ENCODE measurements around the gene RPS6KA2.

RPS6KA2 gene

GRCh38 chr6:166500246-166500645, 126.8 kb downstream of the RPS6KA2 start:
- TF ChIP-seq CTCF (IDR thresholded peaks at IDR 0.05; ENCODE audit: insufficient read depth, low read length, poor library complexity, severe bottlenecking) = no peak
- DNase-seq (ENCODE audit: extremely low read depth, insufficient read length) = no peak
- H3K4me3 ChIP-seq (replicated peaks; ENCODE audit: low read depth, low read length) = no peak overlapping the region
- H3K27me3 ChIP-seq (replicated peaks; ENCODE audit: control insufficient read depth, insufficient read depth, low read length) = no peaks in the 10 kb centered on the region
- H3K36me3 ChIP-seq (ENCODE audit: control insufficient read depth, insufficient read depth, low read length) = no peaks in the 10 kb centered on the region

GRCh38 chr6:166499350-166500163, 127.5 kb downstream of the RPS6KA2 start:
- peak; percentile 9 for TF ChIP-seq CTCF (IDR thresholded peaks at IDR 0.05; ENCODE audit: insufficient read depth, low read length, poor library complexity, severe bottlenecking)
- no peaks in the 10 kb centered on the region for H3K27me3 ChIP-seq (replicated peaks; ENCODE audit: control insufficient read depth, insufficient read depth, low read length)
- DNase-seq (ENCODE audit: extremely low read depth, insufficient read length) = peak; percentile 23
- no peak overlapping the region for H3K4me3 ChIP-seq (replicated peaks; ENCODE audit: low read depth, low read length)
- H3K36me3 ChIP-seq (ENCODE audit: control insufficient read depth, insufficient read depth, low read length) = no peaks in the 10 kb centered on the region

GRCh38 chr6:166498661-166499349, 128.2 kb downstream of the RPS6KA2 start:
- H3K4me3 ChIP-seq (replicated peaks; ENCODE audit: low read depth, low read length) = no peak overlapping the region
- DNase-seq (ENCODE audit: extremely low read depth, insufficient read length) = no peak
- no peaks in the 10 kb centered on the region for H3K36me3 ChIP-seq (ENCODE audit: control insufficient read depth, insufficient read depth, low read length)
- no peaks in the 10 kb centered on the region for H3K27me3 ChIP-seq (replicated peaks; ENCODE audit: control insufficient read depth, insufficient read depth, low read length)
- TF ChIP-seq CTCF (IDR thresholded peaks at IDR 0.05; ENCODE audit: insufficient read depth, low read length, poor library complexity, severe bottlenecking) = no peak

GRCh38 chr6:166498228-166498627, 128.8 kb downstream of the RPS6KA2 start:
- DNase-seq (ENCODE audit: extremely low read depth, insufficient read length) = no peak
- H3K36me3 ChIP-seq (ENCODE audit: control insufficient read depth, insufficient read depth, low read length) = no peaks in the 10 kb centered on the region
- no peak overlapping the region for H3K4me3 ChIP-seq (replicated peaks; ENCODE audit: low read depth, low read length)
- TF ChIP-seq CTCF (IDR thresholded peaks at IDR 0.05; ENCODE audit: insufficient read depth, low read length, poor library complexity, severe bottlenecking) = no peak
- H3K27me3 ChIP-seq (replicated peaks; ENCODE audit: control insufficient read depth, insufficient read depth, low read length) = no peaks in the 10 kb centered on the region

GRCh38 chr6:166497087-166497899, 129.8 kb downstream of the RPS6KA2 start:
- no peaks in the 10 kb centered on the region for H3K36me3 ChIP-seq (ENCODE audit: control insufficient read depth, insufficient read depth, low read length)
- TF ChIP-seq CTCF (IDR thresholded peaks at IDR 0.05; ENCODE audit: insufficient read depth, low read length, poor library complexity, severe bottlenecking) = no peak
- no peak for DNase-seq (ENCODE audit: extremely low read depth, insufficient read length)
- H3K27me3 ChIP-seq (replicated peaks; ENCODE audit: control insufficient read depth, insufficient read depth, low read length) = no peaks in the 10 kb centered on the region
- no peak overlapping the region for H3K4me3 ChIP-seq (replicated peaks; ENCODE audit: low read depth, low read length)
